ENCODE data around the gene EIF4G3. TPM values are rescaled to one million over a fixed set of nuclear protein-coding genes. Genes with fewer than 3 reads are reported as not detected.

Gene EIF4G3
- total RNA-seq, 4 donors from 2014 or later = 24.4 to 57.0 (median 27.9) TPM

DNA sequence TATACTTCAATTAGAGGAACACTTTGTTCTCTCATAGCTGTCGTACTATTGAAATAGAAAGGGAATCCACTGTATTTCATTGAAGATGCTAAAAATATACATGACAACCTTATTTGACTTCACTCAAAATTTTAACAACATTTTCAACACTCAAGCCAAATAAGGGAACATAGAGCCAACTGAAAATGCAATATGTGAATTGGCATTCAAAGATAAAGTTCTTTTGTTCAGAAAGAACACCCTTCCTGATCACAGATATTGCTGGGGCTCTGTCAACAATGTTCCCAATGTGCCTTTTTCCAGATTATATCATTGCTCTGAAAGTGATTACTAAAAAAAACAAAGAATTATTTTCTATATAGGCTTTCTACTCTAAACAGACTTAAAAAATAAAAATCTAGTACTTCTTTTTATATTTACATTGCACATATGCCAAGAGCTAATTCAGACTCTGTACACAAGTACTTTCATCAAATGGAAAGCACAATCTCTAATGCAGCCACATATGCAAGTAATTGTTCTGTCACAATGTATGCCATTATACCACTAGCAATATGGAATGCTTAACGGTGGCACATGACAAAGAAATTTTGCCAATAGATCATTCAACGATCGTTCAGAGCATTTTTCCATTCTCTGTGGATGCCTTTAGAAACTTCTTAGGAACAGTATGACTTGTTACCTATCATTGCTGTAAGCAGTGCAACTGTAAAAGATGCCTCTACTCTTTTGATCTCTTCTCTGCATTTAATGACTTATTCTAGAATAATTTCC lies 171.0 kb downstream of the EIF4G3 start:
- intact Hi-C loops (cut with DNase I; ENCODE audit: low total_unique reads) = no loop called here
- no peak overlapping the region for H3K4me3 ChIP-seq (ENCODE audit: low read depth, poor library complexity, severe bottlenecking)
- DNase-seq (ENCODE audit: low spot score in 2 of 2) = no peak
- no peak for TF ChIP-seq POLR2A (IDR thresholded peaks at IDR 0.05)
- TF ChIP-seq, protein P1, sequence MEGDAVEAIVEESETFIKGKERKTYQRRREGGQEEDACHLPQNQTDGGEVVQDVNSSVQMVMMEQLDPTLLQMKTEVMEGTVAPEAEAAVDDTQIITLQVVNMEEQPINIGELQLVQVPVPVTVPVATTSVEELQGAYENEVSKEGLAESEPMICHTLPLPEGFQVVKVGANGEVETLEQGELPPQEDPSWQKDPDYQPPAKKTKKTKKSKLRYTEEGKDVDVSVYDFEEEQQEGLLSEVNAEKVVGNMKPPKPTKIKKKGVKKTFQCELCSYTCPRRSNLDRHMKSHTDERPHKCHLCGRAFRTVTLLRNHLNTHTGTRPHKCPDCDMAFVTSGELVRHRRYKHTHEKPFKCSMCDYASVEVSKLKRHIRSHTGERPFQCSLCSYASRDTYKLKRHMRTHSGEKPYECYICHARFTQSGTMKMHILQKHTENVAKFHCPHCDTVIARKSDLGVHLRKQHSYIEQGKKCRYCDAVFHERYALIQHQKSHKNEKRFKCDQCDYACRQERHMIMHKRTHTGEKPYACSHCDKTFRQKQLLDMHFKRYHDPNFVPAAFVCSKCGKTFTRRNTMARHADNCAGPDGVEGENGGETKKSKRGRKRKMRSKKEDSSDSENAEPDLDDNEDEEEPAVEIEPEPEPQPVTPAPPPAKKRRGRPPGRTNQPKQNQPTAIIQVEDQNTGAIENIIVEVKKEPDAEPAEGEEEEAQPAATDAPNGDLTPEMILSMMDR (IDR thresholded peaks at IDR 0.05) = no peak
- 79 to 81% methylated on average over 4 of the region's 4 CpGs for WGBS, 2 donors

DNA sequence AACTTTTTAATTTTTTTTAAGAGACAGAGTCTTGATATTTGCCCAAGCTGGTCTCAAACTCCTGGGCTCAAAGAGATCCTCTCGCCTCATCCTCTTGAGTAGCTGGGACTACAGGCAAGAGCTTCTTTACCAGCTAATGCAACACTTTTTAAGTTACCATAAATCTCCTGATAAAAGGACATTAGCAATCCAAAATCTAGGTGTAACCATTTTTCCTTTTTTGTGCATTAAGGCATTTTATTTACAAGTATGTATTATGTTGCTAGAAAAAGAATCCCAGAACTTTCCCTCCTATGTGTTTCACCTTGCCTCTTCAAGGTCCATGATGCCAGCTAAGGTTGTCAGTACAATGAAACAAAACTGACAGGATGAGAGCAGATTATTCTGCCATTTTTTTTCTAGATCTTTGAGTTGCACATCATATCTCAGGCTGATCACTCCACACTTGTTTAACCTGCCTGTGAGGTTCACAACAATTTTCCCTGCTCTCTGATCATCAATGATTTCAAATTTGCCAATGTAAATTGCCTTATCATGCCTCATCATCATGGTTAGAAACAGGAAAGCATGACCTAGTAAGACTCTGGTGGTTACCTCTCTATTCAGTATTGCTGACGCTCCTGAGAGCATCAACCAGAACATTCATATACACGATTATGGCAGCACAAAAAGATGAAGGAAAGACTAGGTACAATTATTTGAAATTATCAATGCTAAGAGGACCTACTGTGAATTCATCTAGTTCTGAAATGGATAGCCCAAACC lies 173.2 kb downstream of the EIF4G3 start:
- intact Hi-C loops (cut with DNase I; ENCODE audit: low total_unique reads) = no loop called here
- no peak overlapping the region for H3K4me3 ChIP-seq (ENCODE audit: low read depth, poor library complexity, severe bottlenecking)
- TF ChIP-seq, protein P1 (IDR thresholded peaks at IDR 0.05) = no peak
- TF ChIP-seq POLR2A (IDR thresholded peaks at IDR 0.05) = no peak
- 93 to 96% methylated on average over 3 of the region's 3 CpGs for WGBS, 2 donors
- DNase-seq (ENCODE audit: low spot score in 2 of 2) = no peak

DNA sequence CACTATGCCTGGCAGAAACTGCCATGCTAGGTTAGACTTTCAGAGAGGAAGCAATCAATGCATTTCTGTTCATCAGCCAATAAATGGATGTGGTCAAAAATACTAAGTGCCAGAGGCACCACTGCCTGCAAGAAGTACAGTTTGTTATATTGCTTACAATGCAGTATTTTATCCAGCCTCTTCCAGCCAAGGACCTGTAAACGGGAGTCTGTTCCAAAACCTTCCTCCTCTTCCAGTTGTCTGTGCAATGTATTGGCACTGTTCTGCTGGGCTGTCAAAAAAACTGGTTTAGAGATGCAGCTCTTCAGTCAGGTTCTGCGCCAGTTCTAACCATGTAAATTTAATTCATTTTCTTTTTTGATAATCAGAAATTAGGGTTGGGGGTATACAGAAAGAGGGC lies 175.7 kb downstream of the EIF4G3 start:
- TF ChIP-seq POLR2A (IDR thresholded peaks at IDR 0.05) = no peak
- TF ChIP-seq, protein P1 (IDR thresholded peaks at IDR 0.05) = no peak
- DNase-seq (ENCODE audit: low spot score in 2 of 2) = no peak
- intact Hi-C loops (cut with DNase I; ENCODE audit: low total_unique reads) = no loop called here
- H3K4me3 ChIP-seq (ENCODE audit: low read depth, poor library complexity, severe bottlenecking) = no peak overlapping the region
- 60 to 61% methylated on average over 2 of the region's 2 CpGs for WGBS, 2 donors

DNA sequence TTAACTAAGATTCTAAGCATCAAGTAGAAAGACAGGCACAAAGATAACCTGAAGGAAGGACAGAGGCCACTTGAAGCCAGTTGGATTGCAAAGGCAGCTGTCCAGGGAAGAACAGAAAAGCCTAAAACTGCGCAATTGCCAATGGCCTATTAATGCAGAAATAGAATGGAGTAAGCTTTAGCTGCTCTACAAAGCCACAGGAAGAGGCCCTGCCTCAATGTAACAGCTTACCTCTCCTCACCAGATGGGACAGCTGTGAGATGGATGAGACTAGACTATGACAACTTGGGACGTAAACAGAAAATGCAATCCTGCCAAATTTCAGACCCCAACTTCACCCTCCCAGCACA lies 176.5 kb downstream of the EIF4G3 start:
- DNase-seq (ENCODE audit: low spot score in 2 of 2) = no peak
- intact Hi-C loops (cut with DNase I; ENCODE audit: low total_unique reads) = no loop called here
- WGBS, 2 donors = 91 to 93% methylated on average over 2 of the region's 2 CpGs
- TF ChIP-seq, protein P1 (IDR thresholded peaks at IDR 0.05) = no peak
- TF ChIP-seq POLR2A (IDR thresholded peaks at IDR 0.05) = no peak
- H3K4me3 ChIP-seq (ENCODE audit: low read depth, poor library complexity, severe bottlenecking) = no peak overlapping the region

DNA sequence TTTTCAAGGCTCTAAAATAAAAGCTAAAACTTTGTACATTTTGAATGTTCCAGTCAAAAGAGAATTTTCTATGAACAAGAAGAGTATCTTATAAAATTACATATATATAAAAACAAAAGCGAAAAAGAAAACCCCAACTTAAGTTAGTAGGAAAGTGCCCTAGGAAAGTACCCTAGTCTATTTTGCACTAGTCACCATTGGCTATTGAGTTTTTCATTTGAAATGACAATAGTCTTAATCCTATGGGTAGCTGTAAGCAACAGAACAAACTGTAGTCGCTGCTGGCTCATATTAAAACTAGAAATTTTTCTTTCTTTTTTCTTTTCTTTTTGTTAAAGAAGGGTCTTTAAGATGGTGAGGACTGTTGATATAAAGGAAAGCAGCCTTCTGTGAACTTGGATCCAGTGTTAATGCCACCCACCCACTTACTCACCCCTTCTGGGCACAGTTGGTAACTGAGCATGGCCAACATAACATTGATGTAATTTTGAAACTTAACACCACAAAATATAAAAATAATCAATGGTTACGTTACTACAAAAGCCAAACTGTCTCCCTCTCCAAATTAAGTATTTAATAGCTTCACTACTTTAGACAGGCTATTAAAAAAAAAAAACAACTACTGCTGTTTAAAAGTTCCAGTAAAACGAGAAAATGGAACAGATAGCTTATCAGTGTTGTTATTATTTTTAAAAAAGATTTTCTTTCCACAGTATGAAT lies 177.0 kb downstream of the EIF4G3 start:
- TF ChIP-seq, protein P1 (IDR thresholded peaks at IDR 0.05) = no peak
- no peak for TF ChIP-seq POLR2A (IDR thresholded peaks at IDR 0.05)
- WGBS, 2 donors = 84 to 87% methylated on average over 4 of the region's 4 CpGs
- DNase-seq (ENCODE audit: low spot score in 2 of 2) = no peak
- no peak overlapping the region for H3K4me3 ChIP-seq (ENCODE audit: low read depth, poor library complexity, severe bottlenecking)
- intact Hi-C loops (cut with DNase I; ENCODE audit: low total_unique reads) = no loop called here

All from lower leg skin (tissue), 4 donors.